GM19467 (cell line): ENCODE measurements around the gene TAF4.

Source experiments
- ATAC-seq: cut with Tn5 transposase; IDR thresholded peaks from one replicate; pipeline ENCODE4 v1.9.1; 2021; ENCODE audit warnings: mild to moderate bottlenecking, moderate library complexity; ENCODE audit not compliant: unreplicated experiment

The TAF4 gene

DNA sequence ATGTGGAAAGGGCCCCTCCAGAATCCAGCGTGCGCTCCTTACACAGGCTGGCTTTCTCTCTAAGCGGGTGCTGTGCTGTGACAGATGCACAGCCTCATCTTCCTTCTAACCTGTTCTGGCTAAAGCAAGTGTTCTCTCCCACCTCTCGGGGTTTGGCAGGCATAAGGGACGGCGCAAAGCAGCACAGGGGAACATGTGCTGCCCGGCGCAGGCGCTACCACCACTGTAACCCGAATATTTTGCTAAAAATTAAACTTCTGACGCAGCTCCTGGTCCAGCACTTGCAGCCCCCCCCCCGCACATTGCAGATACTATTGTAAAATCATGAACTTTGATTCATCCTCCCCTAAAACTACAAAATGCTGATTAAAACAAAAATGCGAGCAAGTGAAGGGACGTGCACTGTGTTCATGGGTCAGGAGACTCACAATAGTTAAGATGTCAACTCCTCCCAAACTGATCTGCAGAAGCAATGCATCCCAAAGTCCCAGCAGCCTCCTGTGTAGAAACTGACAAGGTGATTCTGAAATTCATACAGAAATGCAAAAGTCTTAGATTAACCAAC is 43.0 kb downstream of the TAF4 start:
- no peak for ATAC-seq

DNA sequence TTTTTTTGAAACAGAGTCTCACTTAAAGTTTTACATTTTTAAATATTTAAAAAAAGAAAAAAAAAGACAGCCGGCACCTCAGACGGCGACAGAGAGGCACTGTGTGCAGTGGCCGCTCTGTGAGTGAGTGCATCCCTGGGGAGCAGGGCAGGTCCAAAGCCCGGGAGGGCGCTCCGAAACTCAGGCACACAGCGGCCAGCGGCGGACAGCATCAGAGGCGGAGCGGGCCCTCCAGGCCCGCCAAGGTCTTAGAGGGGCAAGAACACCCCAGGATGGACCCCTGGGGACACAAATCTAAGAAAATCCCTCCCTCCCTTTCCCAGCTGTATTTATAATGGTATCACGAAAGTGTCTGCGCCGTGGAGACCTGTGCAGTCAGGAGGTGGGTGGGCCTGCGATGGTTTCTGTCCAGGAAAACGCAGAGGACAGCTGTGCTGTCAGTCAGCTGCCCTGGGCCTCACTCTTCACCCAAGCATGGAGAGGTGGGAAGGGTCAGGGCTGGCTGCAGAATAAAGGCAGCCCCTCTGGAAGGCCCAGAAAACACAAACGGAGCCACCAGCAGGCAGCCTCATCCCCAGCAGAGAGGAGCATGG is 43.8 kb downstream of the TAF4 start:
- ATAC-seq = no peak

GRCh38 chr20:62020935-62021701 is 44.6 kb downstream of the TAF4 start:
- no peak for ATAC-seq

- ATAC-seq = no peak
Observed at GRCh38 chr20:62019881-62020492, 45.7 kb downstream of the TAF4 start.

DNA sequence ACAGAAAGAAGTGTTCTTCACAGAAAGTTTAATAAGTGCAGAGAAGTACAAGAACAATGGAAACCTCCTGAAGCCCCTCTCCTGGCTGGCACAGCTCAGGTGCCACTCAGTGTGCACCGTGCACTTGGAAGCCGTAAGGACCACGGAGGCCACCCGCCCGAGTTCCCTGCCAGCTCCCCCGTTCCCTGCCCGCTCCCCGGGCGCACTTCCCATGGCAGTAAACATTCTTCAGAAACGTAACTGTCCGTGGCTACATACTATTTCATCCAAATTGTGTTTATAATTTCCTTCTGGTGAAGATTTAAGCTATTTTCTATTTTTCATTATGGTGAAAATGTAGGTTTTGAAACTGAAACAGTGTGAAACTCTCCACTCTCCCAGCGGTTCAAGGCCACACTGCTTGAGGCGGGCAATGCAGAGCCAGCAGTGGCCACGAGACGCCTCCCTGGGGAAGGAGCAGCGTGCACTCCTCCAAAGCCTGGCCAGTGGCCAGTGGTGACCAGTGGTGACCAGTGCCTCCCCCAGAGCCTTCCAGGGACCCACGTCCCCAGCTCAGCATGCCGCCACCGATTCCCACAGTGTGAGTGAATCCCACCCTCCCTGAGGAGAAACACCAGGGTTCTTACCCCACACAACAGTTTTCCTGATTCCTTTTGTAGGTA is 46.4 kb downstream of the TAF4 start:
- no peak for ATAC-seq

DNA sequence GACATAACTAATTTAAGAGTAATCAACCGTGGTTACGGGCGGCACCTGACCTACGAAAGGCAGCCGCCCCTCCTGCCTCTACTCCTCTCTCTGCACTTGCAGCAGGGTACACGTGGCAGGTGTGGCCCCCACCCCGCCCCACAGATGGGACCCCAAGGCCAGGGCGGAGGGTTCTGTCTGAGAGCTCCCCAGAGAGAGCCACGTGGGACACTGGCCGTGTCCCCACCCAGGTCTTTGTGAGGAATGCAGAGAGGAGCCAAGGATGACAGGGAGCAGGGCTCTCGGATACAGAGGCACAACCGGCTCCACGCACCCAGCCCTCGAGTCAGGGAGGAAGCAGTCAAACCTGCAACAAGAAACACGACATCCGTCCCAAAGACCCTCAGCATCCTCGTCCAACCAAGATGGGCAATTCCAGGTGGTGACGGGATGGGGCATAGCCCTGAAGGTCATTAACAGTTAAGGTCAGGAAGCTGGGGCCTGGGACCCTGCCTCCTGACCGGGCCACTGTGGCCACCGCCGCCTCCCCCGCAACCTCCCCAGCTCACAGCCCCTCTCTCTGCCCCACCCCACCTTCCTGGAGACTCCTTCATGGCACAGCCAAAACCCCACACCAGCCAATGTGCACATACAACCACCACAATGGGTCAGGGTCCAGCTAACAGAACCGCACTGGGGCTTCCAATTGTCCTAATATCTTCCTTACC is 47.1 kb downstream of the TAF4 start:
- no peak for ATAC-seq

- ATAC-seq = no peak
Observed at GRCh38 chr20:62015540-62016288, 50.0 kb downstream of the TAF4 start.

DNA sequence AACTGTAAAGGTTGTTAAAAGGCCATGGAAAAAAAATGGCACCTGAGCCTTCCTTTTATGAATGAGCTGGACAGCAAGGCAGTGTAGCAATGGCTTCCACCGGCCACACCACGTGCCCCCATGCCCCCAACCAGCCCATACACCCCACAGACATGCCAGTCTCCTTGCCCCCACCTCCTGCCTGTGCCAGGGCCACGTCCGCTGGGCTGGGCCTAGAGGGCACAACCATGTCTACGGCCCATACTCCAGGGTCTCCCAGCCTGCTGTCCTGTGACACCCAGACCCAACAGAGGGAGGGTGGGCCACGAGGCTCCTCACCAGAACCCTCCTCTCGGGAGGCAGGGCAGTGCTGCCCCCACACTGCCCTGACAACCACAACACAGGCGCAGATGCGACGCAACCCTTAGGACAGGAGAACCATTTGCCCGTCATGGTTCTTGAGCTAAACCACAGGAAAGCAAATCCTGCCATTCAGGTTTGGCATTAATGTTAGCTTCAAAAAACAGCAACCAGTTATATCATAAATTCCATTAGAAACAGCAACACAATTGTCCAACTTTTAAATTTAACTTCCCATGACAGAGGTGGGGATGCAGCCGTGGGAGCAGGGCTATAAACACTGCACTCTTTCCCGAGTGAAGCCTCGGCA is 50.7 kb downstream of the TAF4 start:
- ATAC-seq = no peak

DNA sequence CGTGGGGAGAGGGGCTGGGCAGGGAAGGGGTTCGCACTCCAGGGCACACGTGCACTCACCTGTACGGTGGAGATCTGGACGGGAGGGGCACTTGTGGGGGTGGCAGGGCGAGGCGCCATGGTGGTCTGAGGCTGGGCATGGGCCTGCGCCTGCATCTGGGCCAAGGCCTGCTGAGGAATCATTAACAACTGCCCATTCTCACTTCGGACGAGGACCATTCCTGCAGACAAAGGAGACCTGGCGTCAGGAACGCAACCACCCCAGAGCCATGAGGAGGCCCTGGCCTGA is 51.2 kb downstream of the TAF4 start:
- ATAC-seq = no peak

- no peak for ATAC-seq
Observed at GRCh38 chr20:62012631-62013030, 53.0 kb downstream of the TAF4 start.

GRCh38 chr20:62011938-62012534 is 53.6 kb downstream of the TAF4 start:
- no peak for ATAC-seq

DNA sequence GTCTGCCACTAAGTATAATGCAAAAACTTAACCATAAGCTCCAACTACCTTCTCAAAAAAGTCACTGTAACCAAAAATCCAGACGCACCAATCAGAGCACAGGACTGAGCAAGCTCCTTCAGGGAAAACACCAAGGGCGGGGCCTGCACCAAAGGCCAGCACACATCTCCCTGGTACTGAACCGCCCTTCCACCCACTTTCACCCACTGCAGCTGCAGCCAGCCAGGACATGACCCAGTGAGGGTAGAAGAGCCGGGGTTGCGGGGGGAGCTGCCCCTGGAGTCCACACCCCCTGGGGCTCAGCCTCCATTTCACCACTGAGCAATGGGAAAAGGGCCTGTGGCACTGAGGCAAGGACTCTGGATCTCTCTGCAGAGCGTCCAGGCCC is 54.3 kb downstream of the TAF4 start:
- ATAC-seq = no peak

- ATAC-seq = no peak
Observed at GRCh38 chr20:62010551-62011402, 54.9 kb downstream of the TAF4 start.

GRCh38 chr20:62009869-62010445 is 55.7 kb downstream of the TAF4 start:
- no peak for ATAC-seq

DNA sequence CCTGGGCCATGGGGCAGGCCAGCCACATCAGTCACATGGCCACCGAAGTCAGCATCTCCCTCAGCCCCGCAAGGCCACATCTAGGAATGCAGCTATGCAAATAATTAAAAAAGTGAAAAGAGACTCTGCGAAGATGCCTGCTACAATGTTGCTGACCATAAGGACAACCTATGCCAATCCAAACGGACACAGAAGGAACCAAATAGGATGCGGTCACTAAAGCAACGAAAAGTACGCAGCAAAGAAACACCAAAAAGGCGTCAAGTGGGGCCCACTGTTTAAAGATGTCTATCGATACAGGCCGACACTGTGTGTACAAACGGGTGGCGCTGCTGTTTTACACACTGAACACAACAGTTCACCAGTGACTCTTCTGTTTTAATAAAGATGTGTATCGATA is 56.4 kb downstream of the TAF4 start:
- no peak for ATAC-seq

GRCh38 chr20:62008643-62009183 is 57.0 kb downstream of the TAF4 start:
- no peak for ATAC-seq

- ATAC-seq = no peak
Observed at GRCh38 chr20:62007127-62007647, 58.5 kb downstream of the TAF4 start.

DNA sequence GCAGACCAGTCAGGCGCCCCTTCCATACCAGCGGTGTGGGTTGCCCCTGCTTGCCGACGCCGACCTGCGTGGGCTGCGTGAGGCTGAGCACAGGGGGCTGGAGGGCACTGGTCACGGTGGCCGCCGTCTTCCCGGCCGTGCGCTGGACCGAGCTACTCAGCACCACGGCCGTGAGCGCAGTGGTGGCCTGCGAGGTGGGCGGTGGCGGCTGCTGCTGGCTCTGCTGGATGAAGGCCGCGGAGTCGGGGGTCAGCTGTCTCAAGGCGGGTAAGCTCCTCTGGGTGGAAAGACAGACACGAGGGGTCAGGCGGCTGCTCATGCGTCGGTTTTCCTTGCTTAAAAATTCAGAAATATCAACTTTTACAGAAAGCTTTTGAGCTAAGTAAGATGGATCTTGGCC is 59.2 kb downstream of the TAF4 start:
- ATAC-seq = no peak
